OCI-LY3 (cell line): Measurements from ENCODE around the gene DCTPP1.
"Not testable (repeated sequence)": the region's sequence is repeated elsewhere in the genome, so short reads cannot be mapped to it uniquely, and the experiment has no call there.

Experiments used
- H2AFZ ChIP-seq: fragments of 200-600, 300-600 bp; shearing (Covaris generic); 2 replicates; pipeline ENCODE4 v1.6.0; 2014; ENCODE audit warnings: antibody characterized with exemption, low read depth, low read length
- H3K27ac ChIP-seq: fragments of 200-600, 300-600 bp; sonication (generic); 2 replicates; pipeline ENCODE4 v1.5.1; 2014; ENCODE audit warnings: mild to moderate bottlenecking, low read length, moderate library complexity, mixed read lengths
- H3K27me3 ChIP-seq: fragments of 200-600, 300-600 bp; sonication (generic); 2 replicates; pipeline ENCODE4 v1.6.1; 2014; ENCODE audit warnings: low read depth, low read length, mixed read lengths
- H3K36me3 ChIP-seq: fragments of 200-600, 300-600 bp; sonication (generic); replicated peaks from 2 replicates; pipeline ENCODE3; 2014; ENCODE audit warnings: low read depth, low read length, mixed read lengths
- H3K4me1 ChIP-seq: fragments of 300-600, 200-600 bp; sonication (generic); 2 replicates; pipeline ENCODE4 v1.6.1; 2014; ENCODE audit warnings: low read length, mixed read lengths
- H3K4me2 ChIP-seq: fragments of 200-600, 300-600 bp; sonication (generic); 2 replicates; pipeline ENCODE4 v1.6.1; 2014; ENCODE audit warnings: low read length, mixed read lengths
- H3K4me3 ChIP-seq: fragments of 300-600, 200-600 bp; sonication (generic); 2 replicates; pipeline ENCODE4 v1.5.1; 2014; ENCODE audit warnings: antibody characterized with exemption, mild to moderate bottlenecking, low read length, moderate library complexity
- H3K79me2 ChIP-seq: fragments of 300-600, 200-600 bp; shearing (Covaris generic); 2 replicates; pipeline ENCODE4 v1.6.1; 2014; ENCODE audit warnings: mild to moderate bottlenecking, low read length, mixed read lengths
- H3K9ac ChIP-seq: fragments of 300-600, 200-600 bp; shearing (Covaris generic); 2 replicates; pipeline ENCODE4 v1.6.0; 2014; ENCODE audit warnings: mild to moderate bottlenecking, low read length, moderate library complexity
- H3K9me3 ChIP-seq: fragments of 200-600, 300-600 bp; shearing (Covaris generic); 2 replicates; pipeline ENCODE4 v1.6.1; 2014; ENCODE audit warnings: low read length, mixed read lengths; ENCODE audit not compliant: insufficient read depth
- H4K20me1 ChIP-seq: fragments of 200-600, 300-600 bp; sonication (generic); 2 replicates; pipeline ENCODE4 v1.6.1; 2016; ENCODE audit warnings: low read length, mixed read lengths; ENCODE audit not compliant: insufficient read depth
- CTCF ChIP-seq: fragments of 200-600, 300-600 bp; sonication (generic); IDR thresholded peaks from 2 replicates; pipeline ENCODE4 v1.5.1; 2014; ENCODE audit warnings: antibody characterized with exemption, low read length, low read depth
- EZH2phosphoT487 ChIP-seq: fragments of 200-600 bp; shearing (Covaris generic); IDR thresholded peaks from 2 replicates; pipeline ENCODE4 v1.6.1; 2018; ENCODE audit warnings: antibody characterized with exemption, mixed run types, low read depth

The DCTPP1 gene

GRCh38 chr16:30429678-30430427, at the start of gene DCTPP1:
DCTPP1 (minus strand) TSS chr16:30430030; CDS start chr16:30429980, 50 bp downstream.
- H3K4me1 ChIP-seq: peaks cover 13% of the 10 kb centered on the region
- peaks cover 14% of the 10 kb centered on the region for H3K36me3 ChIP-seq
- H3K27ac ChIP-seq: peak within 1 kb of the TSS; percentile 59
- H3K79me2 ChIP-seq: peaks cover 42% of the 10 kb centered on the region
- H3K9me3 ChIP-seq: no peaks in the 10 kb centered on the region
- H3K27me3 ChIP-seq: no peaks in the 10 kb centered on the region
- peak within 1 kb of the TSS; percentile 85 for H3K4me3 ChIP-seq
- no peaks in the 10 kb centered on the region for H4K20me1 ChIP-seq
- H3K9ac ChIP-seq: peak within 1 kb of the TSS; percentile 86
- TF ChIP-seq CTCF: peak; percentile 85
- no peak for TF ChIP-seq EZH2phosphoT487
- peak within 1 kb of the TSS; percentile 85 for H3K4me2 ChIP-seq
- peak within 1 kb of the TSS; percentile 89 for H2AFZ ChIP-seq

GRCh38 chr16:30478766-30479478, 49.1 kb upstream of the DCTPP1 start:
- peaks cover 5% of the 10 kb centered on the region for H3K36me3 ChIP-seq
- no peak overlapping the region for H3K4me2 ChIP-seq
- H3K4me1 ChIP-seq: peaks cover 8% of the 10 kb centered on the region
- no peak for TF ChIP-seq EZH2phosphoT487
- no peak for TF ChIP-seq CTCF
- H4K20me1 ChIP-seq: no peaks in the 10 kb centered on the region
- H3K9me3 ChIP-seq: no peaks in the 10 kb centered on the region
- H3K79me2 ChIP-seq: no peaks in the 10 kb centered on the region
- no peak overlapping the region for H3K27ac ChIP-seq
- H3K27me3 ChIP-seq: no peaks in the 10 kb centered on the region
- no peak overlapping the region for H2AFZ ChIP-seq
- H3K9ac ChIP-seq: no peak overlapping the region
- H3K4me3 ChIP-seq: no peak overlapping the region

- not testable (repeated sequence) for H3K36me3 ChIP-seq, H3K79me2 ChIP-seq, H3K4me3 ChIP-seq, H2AFZ ChIP-seq, H4K20me1 ChIP-seq, H3K9ac ChIP-seq, H3K4me2 ChIP-seq, H3K27me3 ChIP-seq, H3K9me3 ChIP-seq, H3K27ac ChIP-seq
- H3K4me1 ChIP-seq: peaks cover 20% of the 10 kb centered on the region
Measured at GRCh38 chr16:30477773-30478172, 47.9 kb upstream of the DCTPP1 start.

GRCh38 chr16:30476991-30477390, 47.2 kb upstream of the DCTPP1 start:
- H3K4me1 ChIP-seq: peaks cover 28% of the 10 kb centered on the region
- H3K9me3 ChIP-seq: no peaks in the 10 kb centered on the region
- no peak overlapping the region for H3K27ac ChIP-seq
- no peaks in the 10 kb centered on the region for H4K20me1 ChIP-seq
- H3K4me3 ChIP-seq: no peak overlapping the region
- no peak overlapping the region for H3K4me2 ChIP-seq
- TF ChIP-seq EZH2phosphoT487: no peak
- no peak for TF ChIP-seq CTCF
- H3K27me3 ChIP-seq: no peaks in the 10 kb centered on the region
- no peak overlapping the region for H3K9ac ChIP-seq
- peaks cover 6% of the 10 kb centered on the region for H3K36me3 ChIP-seq
- H3K79me2 ChIP-seq: no peaks in the 10 kb centered on the region
- no peak overlapping the region for H2AFZ ChIP-seq
